ENCODE data around the gene CAND2. TPM values are rescaled to one million over a fixed set of nuclear protein-coding genes. Genes with fewer than 3 reads are reported as not detected.
"Not testable (repeated sequence)": the region's sequence is repeated elsewhere in the genome, so short reads cannot be mapped to it uniquely, and the experiment has no call there.

CAND2 gene
- total RNA-seq, 4 donors from 2014 or later: 11.5 to 29.9 (median 19.4) TPM

DNA sequence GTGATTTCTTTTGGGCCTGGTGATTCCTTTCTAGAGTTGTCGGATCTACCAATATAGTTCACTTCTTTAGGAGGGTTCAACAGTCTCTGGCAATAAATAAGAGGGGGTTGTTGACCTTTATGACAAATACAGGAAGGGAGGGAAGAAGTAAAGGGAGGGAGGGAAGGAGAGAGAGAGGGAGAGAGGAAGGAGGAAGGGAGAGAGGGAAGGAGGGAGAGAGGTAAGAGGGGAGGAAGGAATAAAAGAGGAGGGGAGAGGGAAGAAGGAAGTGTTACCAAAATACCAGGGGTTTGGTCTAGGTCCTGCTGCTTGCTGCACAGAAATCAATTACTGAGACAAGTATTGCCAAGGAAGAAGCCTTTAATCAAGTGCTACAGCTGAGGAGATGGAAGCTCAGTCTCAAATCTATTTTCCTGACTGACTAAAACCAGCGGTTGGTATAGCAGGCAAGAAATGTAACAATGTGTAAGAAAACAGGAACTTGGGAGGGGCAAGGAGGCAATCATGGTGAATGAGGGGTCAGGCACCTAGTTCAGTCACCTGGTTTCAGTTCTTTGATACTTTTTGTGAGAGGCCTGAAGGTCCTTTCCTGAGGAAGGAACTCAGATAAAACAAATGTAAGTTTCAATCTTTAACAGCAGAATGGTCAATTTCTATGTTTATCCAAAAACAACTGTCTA, 23.3 kb upstream of the CAND2 start:
- WGBS, 2 donors (ENCODE audit: low coverage in 1 of 2): 43% methylated on average over 2 of the region's 2 CpGs; no CpG with 5 or more reads in 1 of the 2 donors
- Histone ChIP-seq H3K27me3 (no peaks in the 10 kb centered on the region), H3K27ac (no peak overlapping the region)

DNA sequence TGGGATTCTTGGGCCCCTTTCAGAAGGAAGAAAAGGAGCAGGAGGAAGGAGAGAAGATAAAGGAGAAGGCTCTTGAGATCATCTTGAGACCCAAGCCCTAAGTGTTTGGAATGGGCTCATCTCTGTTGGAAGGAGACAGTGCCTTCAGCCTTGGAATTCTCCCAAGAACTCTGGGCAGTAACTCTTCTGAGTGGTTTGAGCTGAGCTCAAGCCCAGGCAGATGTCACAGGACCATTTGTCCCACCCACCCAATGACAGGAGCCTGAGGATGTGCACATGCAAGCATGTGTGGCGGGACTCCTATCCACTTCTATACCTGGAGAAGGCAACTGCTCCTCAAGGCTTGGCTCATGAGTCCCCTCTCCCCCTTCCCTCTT, 22.8 kb upstream of the CAND2 start:
- no peak for ATAC-seq

More for the DNA sequence above, 23.3 kb upstream of the CAND2 start:
- TF ChIP-seq POLR2A (IDR thresholded peaks at IDR 0.05): no peak
- TF ChIP-seq EP300 (IDR thresholded peaks at IDR 0.05): no peak
- TF ChIP-seq, protein P1, sequence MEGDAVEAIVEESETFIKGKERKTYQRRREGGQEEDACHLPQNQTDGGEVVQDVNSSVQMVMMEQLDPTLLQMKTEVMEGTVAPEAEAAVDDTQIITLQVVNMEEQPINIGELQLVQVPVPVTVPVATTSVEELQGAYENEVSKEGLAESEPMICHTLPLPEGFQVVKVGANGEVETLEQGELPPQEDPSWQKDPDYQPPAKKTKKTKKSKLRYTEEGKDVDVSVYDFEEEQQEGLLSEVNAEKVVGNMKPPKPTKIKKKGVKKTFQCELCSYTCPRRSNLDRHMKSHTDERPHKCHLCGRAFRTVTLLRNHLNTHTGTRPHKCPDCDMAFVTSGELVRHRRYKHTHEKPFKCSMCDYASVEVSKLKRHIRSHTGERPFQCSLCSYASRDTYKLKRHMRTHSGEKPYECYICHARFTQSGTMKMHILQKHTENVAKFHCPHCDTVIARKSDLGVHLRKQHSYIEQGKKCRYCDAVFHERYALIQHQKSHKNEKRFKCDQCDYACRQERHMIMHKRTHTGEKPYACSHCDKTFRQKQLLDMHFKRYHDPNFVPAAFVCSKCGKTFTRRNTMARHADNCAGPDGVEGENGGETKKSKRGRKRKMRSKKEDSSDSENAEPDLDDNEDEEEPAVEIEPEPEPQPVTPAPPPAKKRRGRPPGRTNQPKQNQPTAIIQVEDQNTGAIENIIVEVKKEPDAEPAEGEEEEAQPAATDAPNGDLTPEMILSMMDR (IDR thresholded peaks at IDR 0.05): no peak
- TF ChIP-seq POLR2AphosphoS5 (IDR thresholded peaks at IDR 0.05): no peak
- no peak for ATAC-seq
- Histone ChIP-seq H3K36me3 (no peaks in the 10 kb centered on the region), H3K9me3 (no peaks in the 10 kb centered on the region), H3K4me3 (no peak overlapping the region), H3K4me1 (no peaks in the 10 kb centered on the region)

DNA sequence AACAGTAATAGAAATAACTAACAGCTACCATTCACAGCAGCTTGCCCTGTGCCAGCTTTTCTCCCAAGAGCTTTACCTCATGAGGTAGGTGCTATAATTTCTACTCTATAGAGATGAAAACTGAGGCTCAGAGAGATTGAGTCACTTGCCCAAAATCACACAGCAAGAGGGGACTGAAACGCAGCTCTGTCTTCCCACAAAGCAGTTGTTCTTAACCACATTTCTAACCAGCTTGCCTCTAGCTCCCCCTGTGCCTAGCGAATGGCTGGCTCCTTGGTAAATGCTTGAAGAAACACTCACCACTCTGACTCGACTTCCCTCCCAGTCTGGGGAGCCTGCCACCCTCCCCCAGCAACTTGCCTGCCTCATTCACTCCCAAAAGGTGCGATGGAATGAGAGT, 21.9 kb upstream of the CAND2 start:
- Histone ChIP-seq H3K27ac (no peak overlapping the region), H3K9me3 (no peaks in the 10 kb centered on the region), H3K36me3 (no peaks in the 10 kb centered on the region), H3K4me1 (no peaks in the 10 kb centered on the region), H3K4me3 (no peak overlapping the region), H3K27me3 (no peaks in the 10 kb centered on the region)
- ATAC-seq: no peak
- TF ChIP-seq POLR2AphosphoS5 (IDR thresholded peaks at IDR 0.05): no peak
- TF ChIP-seq, protein P1 (IDR thresholded peaks at IDR 0.05): no peak
- no peak for TF ChIP-seq EP300 (IDR thresholded peaks at IDR 0.05)
- no peak for TF ChIP-seq POLR2A (IDR thresholded peaks at IDR 0.05)
- 92 to 95% methylated on average over 3 to 4 of the region's 4 CpGs for WGBS, 2 donors (ENCODE audit: low coverage in 1 of 2)

More for the DNA sequence above, 22.8 kb upstream of the CAND2 start:
- H3K4me3 ChIP-seq: no peak overlapping the region
- WGBS, 2 donors (ENCODE audit: low coverage in 1 of 2): 100% methylated on average over 1 of the region's 1 CpG; no CpG with 5 or more reads in 1 of the 2 donors
- no peaks in the 10 kb centered on the region for H3K4me1 ChIP-seq
- H3K27me3 ChIP-seq: no peaks in the 10 kb centered on the region
- no peak for TF ChIP-seq EP300 (IDR thresholded peaks at IDR 0.05)
- TF ChIP-seq, protein P1 (IDR thresholded peaks at IDR 0.05): no peak
- TF ChIP-seq POLR2A (IDR thresholded peaks at IDR 0.05): no peak
- TF ChIP-seq POLR2AphosphoS5 (IDR thresholded peaks at IDR 0.05): no peak
- no peak overlapping the region for H3K27ac ChIP-seq
- no peaks in the 10 kb centered on the region for H3K36me3 ChIP-seq
- no peaks in the 10 kb centered on the region for H3K9me3 ChIP-seq

DNA sequence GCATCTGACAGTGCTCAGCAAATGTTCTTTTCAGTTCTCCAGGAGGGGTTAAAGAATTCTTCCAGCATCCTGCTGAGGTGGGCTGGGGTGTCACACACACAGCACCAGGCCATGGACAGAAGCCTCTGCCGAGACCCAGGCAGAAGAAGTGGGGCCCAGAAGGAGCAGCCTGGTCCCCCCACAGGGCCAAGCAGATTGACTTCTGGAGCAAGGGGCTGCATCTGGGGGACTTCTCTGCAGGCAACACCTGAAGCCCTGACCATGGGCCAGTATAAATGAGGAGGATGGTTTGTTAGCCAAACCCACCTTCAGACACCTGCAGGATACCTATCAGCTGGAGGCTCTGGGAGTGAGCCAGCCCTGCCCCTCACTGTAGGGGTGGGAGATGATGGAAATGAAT, 21.3 kb upstream of the CAND2 start:
- Histone ChIP-seq H3K36me3 (no peaks in the 10 kb centered on the region), H3K9me3 (no peaks in the 10 kb centered on the region), H3K4me1 (no peaks in the 10 kb centered on the region), H3K27ac (no peak overlapping the region), H3K27me3 (no peaks in the 10 kb centered on the region), H3K4me3 (no peak overlapping the region)
- WGBS, 2 donors (ENCODE audit: low coverage in 1 of 2): 100% methylated on average over 1 of the region's 1 CpG; no CpG with 5 or more reads in 1 of the 2 donors
- TF ChIP-seq EP300 (IDR thresholded peaks at IDR 0.05): no peak
- TF ChIP-seq POLR2AphosphoS5 (IDR thresholded peaks at IDR 0.05): no peak
- TF ChIP-seq POLR2A (IDR thresholded peaks at IDR 0.05): no peak
- TF ChIP-seq, protein P1 (IDR thresholded peaks at IDR 0.05): no peak
- no peak for ATAC-seq

DNA sequence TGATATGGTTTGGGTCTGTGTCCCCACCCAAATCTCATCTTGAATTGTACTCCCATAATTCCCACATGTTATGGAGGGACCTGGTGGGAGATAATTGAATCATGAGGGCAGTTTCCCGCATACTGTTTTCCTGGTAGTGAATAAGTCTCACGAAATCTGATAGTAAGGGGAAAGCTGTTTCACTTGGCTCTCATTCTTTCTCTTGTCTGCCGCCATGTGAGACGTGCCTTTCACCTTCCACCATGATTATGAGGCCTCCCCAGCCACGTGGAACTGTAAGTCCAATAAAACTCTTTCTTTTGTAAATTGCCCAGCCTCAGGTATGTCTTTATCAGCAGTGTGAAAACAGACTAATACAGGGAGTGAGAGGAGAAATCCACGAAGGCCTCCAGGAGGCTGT, 20.5 kb upstream of the CAND2 start:
- H3K9me3 ChIP-seq, ATAC-seq, H3K27ac ChIP-seq, H3K4me3 ChIP-seq, H3K36me3 ChIP-seq, H3K4me1 ChIP-seq, H3K27me3 ChIP-seq: not testable (repeated sequence)
- 71 to 83% methylated on average over 5 to 6 of the region's 6 CpGs for WGBS, 2 donors (ENCODE audit: low coverage in 1 of 2)

All from gastroesophageal sphincter (tissue), 4 donors.